GM23338 (cell line): Measurements from ENCODE around the gene NUP43. TPM values are rescaled to one million over a fixed set of nuclear protein-coding genes. Genes with fewer than 3 reads are reported as not detected.

Experiments
- ATAC-seq: fragments of 200-7000 bp; cut with Tn5 transposase; 3 replicates; pipeline ENCODE4 v1.9.1; 2020
- DNase-seq: peaks from one replicate; pipeline ENCODE4 v3.0.0-alpha.2; 2015; ENCODE audit warnings: low spot score
- H2AFZ ChIP-seq: fragments of 200-600 bp; sonication (generic); 2 replicates; pipeline ENCODE4 v1.8.0; 2016; ENCODE audit warnings: antibody characterized with exemption, mild to moderate bottlenecking, moderate library complexity
- H3F3A ChIP-seq: fragments of 200-600 bp; sonication (generic); replicated peaks from 2 replicates; pipeline ENCODE4 v1.8.0; 2017; ENCODE audit warnings: antibody characterized with exemption, mixed run types, low read depth
- H3K27ac ChIP-seq: fragments of 200-600 bp; sonication (generic); 2 replicates; pipeline ENCODE4 v1.6.1; 2016; ENCODE audit warnings: low read depth
- H3K27me3 ChIP-seq: fragments of 200-600 bp; sonication (generic); 2 replicates; pipeline ENCODE4 v1.8.0; 2016; ENCODE audit warnings: mild to moderate bottlenecking, mixed run types, moderate library complexity; ENCODE audit not compliant: insufficient read depth
- H3K36me3 ChIP-seq: fragments of 200-600 bp; sonication (generic); 2 replicates; pipeline ENCODE4 v1.8.0; 2016; ENCODE audit warnings: mild to moderate bottlenecking; ENCODE audit not compliant: insufficient read depth
- H3K4me1 ChIP-seq: fragments of 200-600 bp; sonication (generic); 2 replicates; pipeline ENCODE4 v1.8.0; 2016; ENCODE audit warnings: mild to moderate bottlenecking, moderate library complexity; ENCODE audit not compliant: insufficient read depth
- H3K4me2 ChIP-seq: fragments of 200-600 bp; sonication (generic); 2 replicates; pipeline ENCODE4 v1.7.1; 2017; ENCODE audit warnings: mixed run types
- H3K4me3 ChIP-seq: fragments of 200-600 bp; sonication (generic); 2 replicates; pipeline ENCODE4 v1.6.1; 2016; ENCODE audit warnings: mixed run types
- H3K79me2 ChIP-seq: fragments of 200-600 bp; sonication (generic); replicated peaks from 2 replicates; pipeline ENCODE4 v1.8.0; 2017; ENCODE audit warnings: mild to moderate bottlenecking; ENCODE audit not compliant: insufficient read depth
- H3K9me2 ChIP-seq: fragments of 200-600 bp; sonication (generic); 2 replicates; pipeline ENCODE4 v1.8.0; 2017; ENCODE audit not compliant: insufficient read depth
- H4K20me1 ChIP-seq: fragments of 200-600 bp; sonication (generic); replicated peaks from 2 replicates; pipeline ENCODE4 v1.8.0; 2017; ENCODE audit warnings: mild to moderate bottlenecking; ENCODE audit not compliant: insufficient read depth
- H3K27ac Mint-ChIP-seq: 2 replicates; pipeline ENCODE4 v1.8.0; 2020; ENCODE audit warnings: inconsistent platforms, mild to moderate bottlenecking, moderate library complexity, mixed read lengths
- H3K27me3 Mint-ChIP-seq: 3 replicates; pipeline ENCODE4 v1.8.0; 2022; ENCODE audit warnings: low read depth, mild to moderate bottlenecking, moderate library complexity, mixed read lengths, inconsistent platforms; ENCODE audit not compliant: insufficient read depth, poor library complexity
- H3K36me3 Mint-ChIP-seq: 3 replicates; pipeline ENCODE4 v1.8.0; 2021; ENCODE audit warnings: low read depth, mild to moderate bottlenecking, inconsistent platforms, moderate library complexity, mixed read lengths
- H3K4me1 Mint-ChIP-seq: 3 replicates; pipeline ENCODE4 v1.8.0; 2020; ENCODE audit warnings: mild to moderate bottlenecking, inconsistent platforms, mixed read lengths
- H3K4me3 Mint-ChIP-seq: 3 replicates; pipeline ENCODE4 v1.8.0; 2021; ENCODE audit warnings: moderate library complexity, mild to moderate bottlenecking, inconsistent platforms, mixed read lengths
- H3K9me3 Mint-ChIP-seq: 3 replicates; pipeline ENCODE4 v1.8.0; 2020; ENCODE audit warnings: moderate library complexity, mild to moderate bottlenecking, inconsistent platforms, mixed read lengths
- CREB1 ChIP-seq: fragments of 250-450 bp; sonication (Bioruptor Pico); IDR thresholded peaks from 2 replicates; pipeline ENCODE4 v1.5.0; 2020; ENCODE audit warnings: low read depth, mild to moderate bottlenecking, moderate library complexity
- EZH2 ChIP-seq: fragments of 200-600 bp; sonication (generic); IDR thresholded peaks from one replicate; pipeline ENCODE4 v1.8.0; 2017; ENCODE audit warnings: antibody characterized with exemption, mild to moderate bottlenecking, low read depth; ENCODE audit not compliant: unreplicated experiment
- EZH2phosphoT487 ChIP-seq: fragments of 200-600 bp; sonication (generic); IDR thresholded peaks from one replicate; pipeline ENCODE4 v1.8.1; 2018; ENCODE audit warnings: antibody characterized with exemption; ENCODE audit not compliant: unreplicated experiment
- JUNB ChIP-seq: IDR thresholded peaks from one replicate; pipeline ENCODE4 v1.6.1; 2016; ENCODE audit warnings: antibody characterized with exemption; ENCODE audit not compliant: unreplicated experiment
- NANOG ChIP-seq: IDR thresholded peaks from 2 replicates; pipeline ENCODE4 v1.6.1; 2016; ENCODE audit warnings: antibody characterized with exemption, borderline replicate concordance
- STAT1 ChIP-seq: IDR thresholded peaks from one replicate; pipeline ENCODE4 v1.6.1; 2016; ENCODE audit warnings: antibody characterized with exemption; ENCODE audit not compliant: unreplicated experiment
- ZNF331 ChIP-seq: fragments of 250-450 bp; sonication (Bioruptor Pico); IDR thresholded peaks from 2 replicates; pipeline ENCODE4 v1.5.0; 2020; ENCODE audit warnings: low read depth, mild to moderate bottlenecking, moderate library complexity
- polyA plus RNA-seq: library from polyadenylated mRNA; unstranded; fragments of >200 nt; fragmentation: Nextera tagmentation; extraction: Ambion mirVana; gene quantifications from 2 replicates; pipeline ENCODE4 v1.2.1, GENCODE V29; 2016
- total RNA-seq: library from RNA; depleted of rRNA; stranded (reverse); fragments of >200 nt; shearing (Covaris generic); gene quantifications from 2 replicates; pipeline ENCODE4 v1.2.3, GENCODE V29; 2014
- TF ChIP-seq, protein P1 (sequence below): IDR thresholded peaks from 2 replicates; pipeline ENCODE4 v1.6.1; 2016; ENCODE audit warnings: antibody characterized with exemption
- TF ChIP-seq, protein P2 (sequence below), 2 experiments: fragments of 200-600 bp in 1 of 2; sonication (generic) in 1 of 2; conservative IDR thresholded peaks; 2 replicates each; pipeline versions ENCODE4 v1.5.1 to v1.6.1; 2016 to 2017; ENCODE audit warnings: antibody characterized with exemption in 2 of 2, low read depth in 2 of 2, mild to moderate bottlenecking in 2 of 2, moderate library complexity in 1 of 2
- TF ChIP-seq, protein P3 (sequence below): fragments of 250-450 bp; sonication (Bioruptor Pico); IDR thresholded peaks from 2 replicates; pipeline ENCODE4 v1.5.0; 2020; ENCODE audit warnings: mild to moderate bottlenecking, moderate library complexity

Gene NUP43
- total and polyA plus RNA-seq, 2 experiments from 2014 or later, result 23.4 to 71.8 TPM

DNA sequence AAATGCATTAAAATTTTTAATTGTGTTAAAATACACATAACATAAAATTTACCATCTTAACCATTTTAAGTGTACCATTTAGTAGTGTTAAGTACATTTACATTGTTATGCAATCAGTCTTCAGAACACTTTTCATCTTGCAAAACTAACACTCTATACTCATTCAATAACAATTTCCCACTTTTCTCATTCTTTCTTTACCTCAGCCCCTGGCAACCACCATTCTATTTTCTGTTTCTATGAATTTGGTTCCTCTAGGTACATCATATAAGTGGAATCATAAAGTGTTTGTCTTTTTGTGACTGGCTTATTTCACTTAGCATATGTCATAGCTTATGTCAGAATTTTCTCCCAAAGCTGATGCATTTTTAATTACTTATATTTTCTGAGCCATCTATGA lies 35.4 kb upstream of the NUP43 start:
- H3K9me2 ChIP-seq, result no peaks in the 10 kb centered on the region
- peaks cover 25% of the 10 kb centered on the region for H3K36me3 Mint-ChIP-seq
- H3K27ac ChIP-seq, result no peak overlapping the region
- H3F3A ChIP-seq, result no peaks in the 10 kb centered on the region
- H3K4me3 ChIP-seq, result no peak overlapping the region
- H3K4me1 ChIP-seq, result no peaks in the 10 kb centered on the region
- TF ChIP-seq STAT1, result no peak
- TF ChIP-seq EZH2phosphoT487, result no peak
- TF ChIP-seq EZH2, result no peak
- TF ChIP-seq JUNB, result no peak
- no peak for TF ChIP-seq ZNF331 (CRISPR knock-in tag)
- TF ChIP-seq, protein P1, sequence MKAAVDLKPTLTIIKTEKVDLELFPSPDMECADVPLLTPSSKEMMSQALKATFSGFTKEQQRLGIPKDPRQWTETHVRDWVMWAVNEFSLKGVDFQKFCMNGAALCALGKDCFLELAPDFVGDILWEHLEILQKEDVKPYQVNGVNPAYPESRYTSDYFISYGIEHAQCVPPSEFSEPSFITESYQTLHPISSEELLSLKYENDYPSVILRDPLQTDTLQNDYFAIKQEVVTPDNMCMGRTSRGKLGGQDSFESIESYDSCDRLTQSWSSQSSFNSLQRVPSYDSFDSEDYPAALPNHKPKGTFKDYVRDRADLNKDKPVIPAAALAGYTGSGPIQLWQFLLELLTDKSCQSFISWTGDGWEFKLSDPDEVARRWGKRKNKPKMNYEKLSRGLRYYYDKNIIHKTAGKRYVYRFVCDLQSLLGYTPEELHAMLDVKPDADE, result no peak
- TF ChIP-seq, protein P2, sequence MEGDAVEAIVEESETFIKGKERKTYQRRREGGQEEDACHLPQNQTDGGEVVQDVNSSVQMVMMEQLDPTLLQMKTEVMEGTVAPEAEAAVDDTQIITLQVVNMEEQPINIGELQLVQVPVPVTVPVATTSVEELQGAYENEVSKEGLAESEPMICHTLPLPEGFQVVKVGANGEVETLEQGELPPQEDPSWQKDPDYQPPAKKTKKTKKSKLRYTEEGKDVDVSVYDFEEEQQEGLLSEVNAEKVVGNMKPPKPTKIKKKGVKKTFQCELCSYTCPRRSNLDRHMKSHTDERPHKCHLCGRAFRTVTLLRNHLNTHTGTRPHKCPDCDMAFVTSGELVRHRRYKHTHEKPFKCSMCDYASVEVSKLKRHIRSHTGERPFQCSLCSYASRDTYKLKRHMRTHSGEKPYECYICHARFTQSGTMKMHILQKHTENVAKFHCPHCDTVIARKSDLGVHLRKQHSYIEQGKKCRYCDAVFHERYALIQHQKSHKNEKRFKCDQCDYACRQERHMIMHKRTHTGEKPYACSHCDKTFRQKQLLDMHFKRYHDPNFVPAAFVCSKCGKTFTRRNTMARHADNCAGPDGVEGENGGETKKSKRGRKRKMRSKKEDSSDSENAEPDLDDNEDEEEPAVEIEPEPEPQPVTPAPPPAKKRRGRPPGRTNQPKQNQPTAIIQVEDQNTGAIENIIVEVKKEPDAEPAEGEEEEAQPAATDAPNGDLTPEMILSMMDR (conservative IDR thresholded peaks at IDR 0.05; ENCODE audit: low read depth in 2 of 2), result no peak
- TF ChIP-seq NANOG, result no peak
- no peak for TF ChIP-seq CREB1 (CRISPR knock-in tag)
- TF ChIP-seq, protein P3, sequence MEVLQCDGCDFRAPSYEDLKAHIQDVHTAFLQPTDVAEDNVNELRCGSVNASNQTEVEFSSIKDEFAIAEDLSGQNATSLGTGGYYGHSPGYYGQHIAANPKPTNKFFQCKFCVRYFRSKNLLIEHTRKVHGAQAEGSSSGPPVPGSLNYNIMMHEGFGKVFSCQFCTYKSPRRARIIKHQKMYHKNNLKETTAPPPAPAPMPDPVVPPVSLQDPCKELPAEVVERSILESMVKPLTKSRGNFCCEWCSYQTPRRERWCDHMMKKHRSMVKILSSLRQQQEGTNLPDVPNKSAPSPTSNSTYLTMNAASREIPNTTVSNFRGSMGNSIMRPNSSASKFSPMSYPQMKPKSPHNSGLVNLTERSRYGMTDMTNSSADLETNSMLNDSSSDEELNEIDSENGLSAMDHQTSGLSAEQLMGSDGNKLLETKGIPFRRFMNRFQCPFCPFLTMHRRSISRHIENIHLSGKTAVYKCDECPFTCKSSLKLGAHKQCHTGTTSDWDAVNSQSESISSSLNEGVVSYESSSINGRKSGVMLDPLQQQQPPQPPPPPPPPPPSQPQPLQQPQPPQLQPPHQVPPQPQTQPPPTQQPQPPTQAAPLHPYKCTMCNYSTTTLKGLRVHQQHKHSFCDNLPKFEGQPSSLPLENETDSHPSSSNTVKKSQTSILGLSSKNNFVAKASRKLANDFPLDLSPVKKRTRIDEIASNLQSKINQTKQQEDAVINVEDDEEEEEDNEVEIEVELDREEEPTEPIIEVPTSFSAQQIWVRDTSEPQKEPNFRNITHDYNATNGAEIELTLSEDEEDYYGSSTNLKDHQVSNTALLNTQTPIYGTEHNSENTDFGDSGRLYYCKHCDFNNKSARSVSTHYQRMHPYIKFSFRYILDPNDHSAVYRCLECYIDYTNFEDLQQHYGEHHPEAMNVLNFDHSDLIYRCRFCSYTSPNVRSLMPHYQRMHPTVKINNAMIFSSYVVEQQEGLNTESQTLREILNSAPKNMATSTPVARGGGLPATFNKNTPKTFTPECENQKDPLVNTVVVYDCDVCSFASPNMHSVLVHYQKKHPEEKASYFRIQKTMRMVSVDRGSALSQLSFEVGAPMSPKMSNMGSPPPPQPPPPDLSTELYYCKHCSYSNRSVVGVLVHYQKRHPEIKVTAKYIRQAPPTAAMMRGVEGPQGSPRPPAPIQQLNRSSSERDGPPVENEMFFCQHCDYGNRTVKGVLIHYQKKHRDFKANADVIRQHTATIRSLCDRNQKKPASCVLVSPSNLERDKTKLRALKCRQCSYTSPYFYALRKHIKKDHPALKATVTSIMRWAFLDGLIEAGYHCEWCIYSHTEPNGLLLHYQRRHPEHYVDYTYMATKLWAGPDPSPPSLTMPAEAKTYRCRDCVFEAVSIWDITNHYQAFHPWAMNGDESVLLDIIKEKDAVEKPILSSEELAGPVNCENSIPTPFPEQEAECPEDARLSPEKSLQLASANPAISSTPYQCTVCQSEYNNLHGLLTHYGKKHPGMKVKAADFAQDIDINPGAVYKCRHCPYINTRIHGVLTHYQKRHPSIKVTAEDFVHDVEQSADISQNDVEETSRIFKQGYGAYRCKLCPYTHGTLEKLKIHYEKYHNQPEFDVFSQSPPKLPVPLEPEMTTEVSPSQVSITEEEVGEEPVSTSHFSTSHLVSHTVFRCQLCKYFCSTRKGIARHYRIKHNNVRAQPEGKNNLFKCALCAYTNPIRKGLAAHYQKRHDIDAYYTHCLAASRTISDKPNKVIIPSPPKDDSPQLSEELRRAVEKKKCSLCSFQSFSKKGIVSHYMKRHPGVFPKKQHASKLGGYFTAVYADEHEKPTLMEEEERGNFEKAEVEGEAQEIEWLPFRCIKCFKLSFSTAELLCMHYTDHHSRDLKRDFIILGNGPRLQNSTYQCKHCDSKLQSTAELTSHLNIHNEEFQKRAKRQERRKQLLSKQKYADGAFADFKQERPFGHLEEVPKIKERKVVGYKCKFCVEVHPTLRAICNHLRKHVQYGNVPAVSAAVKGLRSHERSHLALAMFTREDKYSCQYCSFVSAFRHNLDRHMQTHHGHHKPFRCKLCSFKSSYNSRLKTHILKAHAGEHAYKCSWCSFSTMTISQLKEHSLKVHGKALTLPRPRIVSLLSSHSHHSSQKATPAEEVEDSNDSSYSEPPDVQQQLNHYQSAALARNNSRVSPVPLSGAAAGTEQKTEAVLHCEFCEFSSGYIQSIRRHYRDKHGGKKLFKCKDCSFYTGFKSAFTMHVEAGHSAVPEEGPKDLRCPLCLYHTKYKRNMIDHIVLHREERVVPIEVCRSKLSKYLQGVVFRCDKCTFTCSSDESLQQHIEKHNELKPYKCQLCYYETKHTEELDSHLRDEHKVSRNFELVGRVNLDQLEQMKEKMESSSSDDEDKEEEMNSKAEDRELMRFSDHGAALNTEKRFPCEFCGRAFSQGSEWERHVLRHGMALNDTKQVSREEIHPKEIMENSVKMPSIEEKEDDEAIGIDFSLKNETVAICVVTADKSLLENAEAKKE, result no peak
- no peaks in the 10 kb centered on the region for H3K27me3 ChIP-seq
- H4K20me1 ChIP-seq, result peaks cover 7% of the 10 kb centered on the region; the same call in 1 of the 2 replicates
- H3K4me1 Mint-ChIP-seq, result no peaks in the 10 kb centered on the region
- no peaks in the 10 kb centered on the region for H3K79me2 ChIP-seq
- H3K9me3 Mint-ChIP-seq, result no peaks in the 10 kb centered on the region
- ATAC-seq, result no peak
- H3K36me3 ChIP-seq, result peaks cover 12% of the 10 kb centered on the region; the same call in 1 of the 2 replicates
- no peak overlapping the region for H3K4me2 ChIP-seq
- no peak overlapping the region for H2AFZ ChIP-seq
- no peak overlapping the region for H3K4me3 Mint-ChIP-seq
- peaks cover 1% of the 10 kb centered on the region for H3K27me3 Mint-ChIP-seq
- DNase-seq, result no peak
- no peak overlapping the region for H3K27ac Mint-ChIP-seq
